Activated T-cell treated with anti-CD3 and anti-CD28 coated beads, Interleukin-2, amount 50 U/mL, for 4 hours (primary cell): ENCODE measurements around the gene DNAJC15. TPM values are rescaled to one million over a fixed set of nuclear protein-coding genes. Genes with fewer than 3 reads are reported as not detected.

Experiments used
- ATAC-seq, 2 donors: fragments of 200-7000 bp; cut with Tn5 transposase; one replicate each; pipeline ENCODE4 v1.10.0; 2021
- DNase-seq: peaks from one replicate; pipeline ENCODE4 v3.0.0-alpha.2; 2020
- H3K27me3 Mint-ChIP-seq: one replicate; pipeline ENCODE4 v1.8.0; 2021; ENCODE audit warnings: low read depth, mixed read lengths
- H3K36me3 Mint-ChIP-seq: one replicate; pipeline ENCODE4 v1.8.0; 2022; ENCODE audit warnings: mixed read lengths; ENCODE audit not compliant: insufficient read depth
- H3K4me1 Mint-ChIP-seq: one replicate; pipeline ENCODE4 v1.8.0; 2021; ENCODE audit warnings: low read depth, mixed read lengths
- H3K4me3 Mint-ChIP-seq: one replicate; pipeline ENCODE4 v1.8.0; 2021; ENCODE audit warnings: mild to moderate bottlenecking, moderate library complexity, mixed read lengths
- H3K9me3 Mint-ChIP-seq: one replicate; pipeline ENCODE4 v1.8.0; 2021; ENCODE audit warnings: mixed read lengths
- total RNA-seq, 3 donors: library from RNA; stranded (reverse); gene quantifications; one replicate each; pipeline ENCODE4 v1.2.1, GENCODE V29; 2021

Gene DNAJC15
- total RNA-seq, 3 donors from 2014 or later, result 5.7 to 16.0 (median 14.2) TPM

DNA sequence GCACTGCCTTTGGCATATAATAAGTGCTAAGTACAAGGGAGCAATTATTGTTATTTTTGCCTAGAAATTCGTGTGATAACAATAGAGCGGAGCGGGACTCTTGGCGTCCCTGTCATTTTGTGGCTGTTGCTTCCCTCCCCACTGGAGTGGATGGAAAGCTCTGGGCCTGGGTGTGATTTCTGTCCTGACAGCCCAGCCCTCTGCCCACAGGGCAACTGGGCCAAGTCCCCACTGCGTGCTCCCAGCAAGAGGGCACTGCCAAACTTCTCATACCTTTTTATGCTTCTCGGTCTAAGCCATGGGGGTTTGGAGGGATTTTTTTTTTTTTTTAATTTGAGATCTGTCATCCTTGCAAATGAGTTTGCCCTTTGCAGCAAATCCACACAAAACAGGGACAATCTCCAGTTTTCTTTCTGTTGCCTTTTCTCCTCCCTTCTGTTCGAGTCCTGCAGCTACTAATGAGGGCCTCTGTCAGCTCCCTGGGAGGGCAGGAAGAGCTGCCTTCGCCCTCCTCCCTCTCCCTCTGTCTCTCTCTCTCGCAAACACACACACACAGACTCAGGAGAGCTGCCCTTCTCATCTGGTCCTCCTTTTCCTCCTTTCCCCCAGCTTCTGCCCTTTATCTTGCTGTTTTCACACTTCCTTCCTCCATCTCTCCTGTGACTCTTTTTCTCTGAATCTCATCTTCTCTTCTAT lies 103.9 kb downstream of the DNAJC15 start:
- no peak for DNase-seq
- Mint-ChIP-seq H3K4me1 (peaks cover 12% of the 10 kb centered on the region), H3K9me3 (no peaks in the 10 kb centered on the region), H3K27me3 (no peaks in the 10 kb centered on the region), H3K4me3 (no peak overlapping the region), H3K36me3 (no peaks in the 10 kb centered on the region)
- ATAC-seq, result peak in 1 of 2 donors; percentile 14

DNA sequence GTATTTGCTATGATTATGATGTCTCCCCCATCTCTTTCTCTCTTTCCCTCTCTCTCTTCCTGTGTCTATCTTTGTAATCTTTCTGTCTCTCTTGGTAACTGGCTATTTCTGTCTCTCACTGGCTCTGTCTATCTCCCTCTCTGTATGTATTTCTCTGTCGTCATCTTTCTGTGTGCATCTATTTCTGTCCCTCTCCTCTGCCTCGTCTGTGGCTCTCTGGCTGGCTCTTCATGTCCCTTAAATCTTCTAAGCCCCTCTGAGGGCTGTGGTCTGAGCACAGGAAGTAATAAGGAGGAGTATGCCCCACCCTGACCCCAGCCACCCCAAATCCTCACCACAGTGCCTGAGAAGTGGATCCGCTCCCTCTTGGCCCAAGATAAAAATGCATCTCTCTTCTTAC lies 104.4 kb downstream of the DNAJC15 start:
- no peak overlapping the region for H3K4me3 Mint-ChIP-seq
- H3K27me3 Mint-ChIP-seq, result no peaks in the 10 kb centered on the region
- no peaks in the 10 kb centered on the region for H3K9me3 Mint-ChIP-seq

DNA sequence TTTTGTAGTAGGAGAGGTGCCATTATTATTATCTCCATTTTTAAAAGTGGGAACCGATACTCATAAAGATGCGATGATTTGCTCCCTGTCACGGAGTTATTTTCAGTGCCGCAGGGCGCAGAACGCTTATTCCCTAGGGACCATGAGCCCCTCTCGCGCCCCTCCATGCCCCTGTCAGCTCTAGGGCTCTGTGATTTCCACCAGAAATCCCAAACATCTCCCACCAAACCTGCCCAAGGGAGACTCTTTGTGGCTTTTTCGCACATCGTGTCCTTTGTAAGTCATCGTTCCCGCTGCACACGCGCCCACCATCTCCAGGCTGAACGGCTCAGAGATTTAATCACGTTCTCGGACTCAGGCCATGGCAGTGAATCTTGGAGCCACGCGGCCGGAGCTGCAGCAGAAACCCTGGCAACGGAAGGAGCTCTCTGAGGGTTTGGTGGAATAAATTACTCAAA lies 105.1 kb downstream of the DNAJC15 start:
- Mint-ChIP-seq H3K4me1 (peaks cover 12% of the 10 kb centered on the region), H3K36me3 (no peaks in the 10 kb centered on the region), H3K9me3 (no peaks in the 10 kb centered on the region), H3K27me3 (no peaks in the 10 kb centered on the region), H3K4me3 (no peak overlapping the region)
- DNase-seq (no peak), ATAC-seq (no peak)

More for the DNA sequence above, 104.4 kb downstream of the DNAJC15 start:
- ATAC-seq (no peak), DNase-seq (no peak)
- Mint-ChIP-seq H3K36me3 (no peaks in the 10 kb centered on the region), H3K4me1 (peaks cover 12% of the 10 kb centered on the region)

DNA sequence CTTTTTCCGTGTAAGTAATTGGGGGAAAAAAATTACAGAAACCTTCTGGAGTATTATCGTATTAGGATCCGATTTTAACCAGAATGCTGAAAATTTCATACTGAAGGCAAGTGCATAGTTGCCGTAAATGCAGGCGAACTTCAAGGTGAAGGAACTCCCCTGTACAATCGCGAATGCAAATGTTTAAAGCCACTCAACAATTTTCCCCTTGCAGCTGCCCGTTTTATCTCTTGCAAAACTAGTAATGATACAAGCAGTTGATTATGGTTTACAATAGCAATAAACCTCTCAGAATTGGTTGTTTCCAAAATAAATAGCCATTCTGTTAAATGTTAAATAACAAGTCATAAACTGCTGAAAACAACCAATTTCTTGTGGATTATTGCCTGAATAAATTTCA lies 105.7 kb downstream of the DNAJC15 start:
- Mint-ChIP-seq H3K4me3 (no peak overlapping the region), H3K9me3 (no peaks in the 10 kb centered on the region), H3K27me3 (no peaks in the 10 kb centered on the region), H3K36me3 (no peaks in the 10 kb centered on the region), H3K4me1 (peaks cover 12% of the 10 kb centered on the region)
- ATAC-seq (no peak), DNase-seq (no peak)

DNA sequence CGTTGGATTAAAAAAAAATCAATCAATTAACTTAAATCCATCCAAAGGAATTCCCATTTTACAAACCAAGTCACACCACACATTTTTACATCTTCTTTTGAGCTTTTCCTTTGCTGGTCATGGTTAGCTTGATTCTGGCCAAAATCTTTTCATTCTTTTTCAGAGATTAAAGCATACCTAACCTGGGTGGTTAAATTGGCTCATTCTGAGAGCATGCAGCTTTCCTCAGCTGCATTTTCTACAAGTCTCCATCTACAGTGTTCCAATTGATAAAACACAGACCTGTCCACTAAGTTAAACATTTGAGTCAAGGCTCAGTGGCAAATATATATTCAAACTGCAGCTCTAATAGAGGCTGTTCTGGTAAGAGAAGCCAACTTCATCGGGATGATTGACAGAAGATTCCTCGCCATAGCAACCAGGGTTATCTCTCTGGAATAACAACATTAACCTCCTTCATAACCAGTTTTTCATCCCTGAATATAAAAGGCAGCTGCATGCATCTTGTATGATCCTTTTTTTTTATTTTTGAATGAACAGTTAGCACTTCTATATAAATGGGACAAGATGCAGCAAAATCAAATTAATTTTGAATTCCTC lies 106.2 kb downstream of the DNAJC15 start:
- H3K4me1 Mint-ChIP-seq, result peaks cover 12% of the 10 kb centered on the region
- no peaks in the 10 kb centered on the region for H3K27me3 Mint-ChIP-seq
- no peak overlapping the region for H3K4me3 Mint-ChIP-seq
- no peaks in the 10 kb centered on the region for H3K36me3 Mint-ChIP-seq
- DNase-seq, result no peak
- ATAC-seq, result no peak
- H3K9me3 Mint-ChIP-seq, result no peaks in the 10 kb centered on the region

DNA sequence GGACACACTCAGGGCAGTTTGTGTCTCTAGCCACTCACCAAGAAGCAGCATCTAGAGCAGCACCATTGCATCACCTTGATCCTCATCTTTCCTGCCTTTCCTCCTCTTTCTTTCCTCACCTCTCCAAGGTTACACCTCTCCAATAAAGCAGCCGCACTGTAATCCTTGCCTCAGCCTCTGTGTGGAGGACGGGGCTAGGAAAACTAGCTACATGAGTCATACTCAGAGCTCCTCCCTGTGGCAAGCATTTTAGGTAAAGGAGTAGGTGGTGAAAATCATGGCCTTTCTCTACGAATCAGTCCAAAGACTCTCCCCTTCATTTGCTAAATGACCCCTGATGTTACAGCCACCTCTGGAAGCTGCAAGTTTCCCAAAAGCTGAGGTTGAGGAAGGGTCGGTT lies 108.9 kb downstream of the DNAJC15 start:
- no peak for ATAC-seq
- no peak for DNase-seq
- Mint-ChIP-seq H3K4me1 (peaks cover 12% of the 10 kb centered on the region), H3K27me3 (peaks cover 5% of the 10 kb centered on the region), H3K4me3 (no peak overlapping the region), H3K36me3 (no peaks in the 10 kb centered on the region), H3K9me3 (no peaks in the 10 kb centered on the region)

DNA sequence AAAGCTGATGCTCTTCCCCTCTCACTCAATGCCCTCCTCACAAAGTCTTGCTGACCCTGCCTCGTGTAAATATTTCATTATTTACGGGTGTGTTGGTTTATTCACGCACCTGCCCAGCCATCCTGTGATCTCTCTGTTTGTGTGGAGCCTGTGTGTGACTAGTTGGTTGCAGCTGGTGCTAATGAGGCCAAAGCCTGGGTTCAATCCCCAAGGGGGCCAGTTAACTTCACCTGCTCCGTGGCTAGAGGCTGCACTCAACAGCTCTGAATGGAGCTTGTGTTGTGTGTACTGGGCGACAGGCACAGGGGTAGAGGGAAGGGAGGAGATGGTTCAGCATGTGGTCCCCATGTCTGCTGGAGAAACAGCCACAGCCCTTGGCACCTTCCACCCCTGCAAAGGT lies 109.5 kb downstream of the DNAJC15 start:
- H3K9me3 Mint-ChIP-seq, result no peaks in the 10 kb centered on the region
- ATAC-seq, result no peak
- no peak overlapping the region for H3K4me3 Mint-ChIP-seq
- peaks cover 5% of the 10 kb centered on the region for H3K27me3 Mint-ChIP-seq
- H3K36me3 Mint-ChIP-seq, result no peaks in the 10 kb centered on the region
- DNase-seq, result no peak
- H3K4me1 Mint-ChIP-seq, result peaks cover 6% of the 10 kb centered on the region

DNA sequence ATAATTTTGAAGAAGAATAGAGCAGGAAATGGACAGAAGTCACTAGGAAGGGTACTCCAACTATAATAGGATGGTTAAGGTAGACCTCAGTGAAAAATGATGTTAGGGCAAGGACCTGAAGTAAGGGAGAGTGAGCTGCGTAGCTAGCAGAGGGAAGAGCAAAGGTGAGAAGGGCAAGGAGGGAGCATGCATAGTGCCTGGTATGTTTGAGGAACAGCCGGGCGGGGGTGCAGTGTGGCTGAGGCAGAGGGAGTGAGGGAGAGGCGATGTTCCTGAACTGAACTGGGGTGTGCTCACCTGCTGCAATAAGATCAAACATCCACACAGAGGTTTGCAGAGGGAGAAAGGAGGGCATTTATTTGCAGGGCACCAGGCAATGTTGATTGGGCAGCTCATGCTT lies 110.4 kb downstream of the DNAJC15 start:
- DNase-seq, result no peak
- Mint-ChIP-seq H3K4me3 (no peak overlapping the region), H3K4me1 (no peaks in the 10 kb centered on the region), H3K9me3 (no peaks in the 10 kb centered on the region), H3K36me3 (no peaks in the 10 kb centered on the region), H3K27me3 (peaks cover 7% of the 10 kb centered on the region)
- ATAC-seq, result no peak

DNA sequence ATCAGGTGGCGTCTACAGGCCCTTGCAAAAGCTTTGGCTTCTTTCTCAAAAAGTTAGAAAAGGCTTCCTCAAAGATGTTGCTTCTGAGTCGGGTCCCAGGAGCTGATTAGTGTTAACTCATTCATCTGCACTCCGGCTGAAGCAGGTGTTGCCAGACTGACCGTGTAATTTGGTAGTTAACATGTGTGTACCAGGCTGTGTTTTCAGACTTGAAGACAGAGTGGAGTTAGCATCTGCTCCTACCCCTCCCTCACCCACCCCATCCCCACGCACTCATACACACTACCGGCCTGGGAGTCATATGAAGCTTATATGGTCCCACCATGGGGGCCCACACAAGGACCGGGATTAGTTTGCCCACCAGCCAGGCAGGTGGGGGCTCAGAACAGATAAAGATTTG lies 111.5 kb downstream of the DNAJC15 start:
- no peaks in the 10 kb centered on the region for H3K9me3 Mint-ChIP-seq
- H3K4me3 Mint-ChIP-seq, result no peak overlapping the region

DNA sequence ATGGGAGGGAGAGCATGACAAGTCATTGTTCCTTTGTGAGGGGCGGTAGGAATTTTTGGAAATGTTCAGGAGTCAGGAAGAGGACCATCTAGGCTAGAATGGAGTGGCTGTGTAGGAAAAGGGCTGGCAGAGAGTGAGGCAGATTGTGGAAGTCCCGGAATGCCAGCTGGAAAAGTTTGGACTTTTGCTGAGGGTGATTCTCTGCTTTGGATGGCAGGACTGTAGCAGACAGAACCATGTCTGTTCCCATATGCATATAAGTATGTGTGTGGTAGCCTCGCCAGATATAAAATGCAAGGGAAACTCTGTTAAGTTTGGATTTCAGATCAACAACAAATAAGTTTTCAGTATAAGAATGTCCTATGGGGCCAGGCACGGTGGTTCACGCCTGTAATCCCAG lies 112.1 kb downstream of the DNAJC15 start:
- Mint-ChIP-seq H3K4me3 (no peak overlapping the region), H3K9me3 (no peaks in the 10 kb centered on the region), H3K36me3 (no peaks in the 10 kb centered on the region), H3K4me1 (no peaks in the 10 kb centered on the region), H3K27me3 (peaks cover 7% of the 10 kb centered on the region)
- DNase-seq (no peak), ATAC-seq (no peak)

More for the DNA sequence above, 111.5 kb downstream of the DNAJC15 start:
- DNase-seq (no peak), ATAC-seq (no peak)
- peaks cover 7% of the 10 kb centered on the region for H3K27me3 Mint-ChIP-seq
- no peaks in the 10 kb centered on the region for H3K36me3 Mint-ChIP-seq
- H3K4me1 Mint-ChIP-seq, result no peaks in the 10 kb centered on the region

DNA sequence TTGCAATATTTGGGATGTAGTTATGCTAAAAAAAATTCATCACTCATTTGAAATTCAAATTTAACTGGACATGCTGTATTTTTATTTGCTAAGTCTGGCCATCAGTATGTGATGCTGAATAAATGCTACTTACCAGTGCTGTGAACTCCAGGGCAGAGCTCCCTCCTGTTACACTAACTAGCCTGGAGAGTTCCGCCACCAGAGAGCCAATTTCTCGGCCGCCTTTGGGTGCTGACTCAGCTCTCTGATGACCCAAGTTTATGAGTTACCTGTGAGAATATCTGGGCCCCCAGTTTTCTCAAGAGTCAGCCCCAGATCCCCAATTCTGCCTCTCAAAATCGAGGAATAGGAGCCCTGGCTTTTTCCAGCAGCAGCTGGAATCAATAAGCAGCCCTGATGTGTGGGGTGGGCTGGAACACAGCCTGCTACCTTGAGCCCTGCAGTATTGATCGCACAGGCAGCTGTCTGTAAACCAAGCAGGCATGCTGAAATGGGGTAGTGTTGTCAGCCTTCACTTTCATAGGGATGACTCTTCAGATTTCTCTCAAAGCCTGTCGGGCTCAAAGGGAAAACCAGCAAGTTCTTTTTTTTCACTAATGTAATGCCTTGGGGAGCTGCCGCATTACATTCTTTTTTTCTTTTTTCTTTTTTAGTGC lies 113.7 kb downstream of the DNAJC15 start:
- Mint-ChIP-seq H3K9me3 (no peaks in the 10 kb centered on the region), H3K36me3 (no peaks in the 10 kb centered on the region), H3K4me1 (no peaks in the 10 kb centered on the region), H3K4me3 (no peak overlapping the region), H3K27me3 (peaks cover 7% of the 10 kb centered on the region)
- ATAC-seq (no peak), DNase-seq (no peak)

DNA sequence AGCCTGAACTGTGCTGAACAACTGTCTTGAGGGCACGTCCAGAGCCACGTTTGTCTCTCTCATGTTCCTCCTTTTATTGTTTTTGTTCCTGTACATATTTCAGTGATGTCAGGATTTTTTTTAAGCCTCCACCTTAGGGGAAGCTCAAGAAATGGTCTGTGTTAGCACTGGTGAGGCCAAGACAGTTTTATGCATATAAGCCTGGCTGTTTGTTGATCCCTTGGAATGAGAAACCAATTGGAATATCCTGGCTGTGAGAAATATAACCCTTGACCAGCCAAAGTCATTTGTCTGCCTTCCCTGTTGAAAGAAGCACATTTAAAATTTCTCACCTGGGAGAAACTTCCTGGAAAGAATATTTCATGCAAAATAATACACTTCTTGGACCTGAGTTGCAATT lies 115.8 kb downstream of the DNAJC15 start:
- peaks cover 9% of the 10 kb centered on the region for H3K27me3 Mint-ChIP-seq
- ATAC-seq, result no peak

DNA sequence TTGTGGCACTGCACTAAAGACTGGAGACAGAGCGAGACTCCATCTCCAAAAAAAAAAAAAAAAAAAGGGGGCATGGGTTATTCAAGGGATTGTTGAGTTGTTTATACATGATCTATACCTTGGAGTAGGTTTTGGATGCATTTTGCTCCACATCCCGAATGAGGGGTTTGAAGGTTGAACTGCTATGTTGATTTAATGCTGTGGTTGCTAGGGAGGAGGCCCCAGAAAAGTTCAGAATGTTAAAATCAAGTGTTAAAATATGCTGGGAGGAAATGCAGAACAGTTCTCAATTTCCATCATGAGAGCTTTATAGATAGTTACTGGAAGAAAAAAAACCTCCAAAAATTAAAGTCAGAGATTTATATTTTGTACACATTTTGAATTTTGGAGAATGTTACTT lies 116.5 kb downstream of the DNAJC15 start:
- ATAC-seq (no peak), DNase-seq (no peak)
- Mint-ChIP-seq H3K36me3 (no peaks in the 10 kb centered on the region), H3K27me3 (peaks cover 9% of the 10 kb centered on the region), H3K4me1 (no peaks in the 10 kb centered on the region), H3K9me3 (no peaks in the 10 kb centered on the region), H3K4me3 (no peak overlapping the region)

More for the DNA sequence above, 115.8 kb downstream of the DNAJC15 start:
- DNase-seq, result no peak
- Mint-ChIP-seq H3K36me3 (no peaks in the 10 kb centered on the region), H3K4me1 (no peaks in the 10 kb centered on the region), H3K4me3 (no peak overlapping the region), H3K9me3 (no peaks in the 10 kb centered on the region)

DNA sequence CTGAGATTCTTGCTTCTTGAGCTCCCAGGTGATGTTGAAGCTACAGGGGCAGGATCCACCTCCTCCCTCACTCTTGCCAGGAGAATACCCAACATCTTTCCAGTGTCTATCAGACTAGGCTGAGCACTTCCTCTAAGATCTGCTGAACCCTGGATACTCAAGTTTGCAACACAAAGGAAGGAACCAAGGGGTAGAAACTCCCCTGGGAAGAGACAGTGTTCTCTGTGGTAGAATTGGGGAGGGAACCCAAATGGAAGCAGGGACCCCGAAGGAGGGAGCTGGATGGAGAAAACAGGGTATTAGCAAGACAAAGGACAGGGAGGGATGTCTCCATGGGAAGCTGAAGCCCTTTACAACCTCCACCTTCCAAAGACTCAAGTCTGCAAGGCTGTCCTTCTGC lies 117.6 kb downstream of the DNAJC15 start:
- H3K4me1 Mint-ChIP-seq, result no peaks in the 10 kb centered on the region
- no peaks in the 10 kb centered on the region for H3K36me3 Mint-ChIP-seq
- H3K4me3 Mint-ChIP-seq, result no peak overlapping the region
- DNase-seq (no peak), ATAC-seq (no peak)
- H3K27me3 Mint-ChIP-seq, result peaks cover 6% of the 10 kb centered on the region
- H3K9me3 Mint-ChIP-seq, result no peaks in the 10 kb centered on the region

DNA sequence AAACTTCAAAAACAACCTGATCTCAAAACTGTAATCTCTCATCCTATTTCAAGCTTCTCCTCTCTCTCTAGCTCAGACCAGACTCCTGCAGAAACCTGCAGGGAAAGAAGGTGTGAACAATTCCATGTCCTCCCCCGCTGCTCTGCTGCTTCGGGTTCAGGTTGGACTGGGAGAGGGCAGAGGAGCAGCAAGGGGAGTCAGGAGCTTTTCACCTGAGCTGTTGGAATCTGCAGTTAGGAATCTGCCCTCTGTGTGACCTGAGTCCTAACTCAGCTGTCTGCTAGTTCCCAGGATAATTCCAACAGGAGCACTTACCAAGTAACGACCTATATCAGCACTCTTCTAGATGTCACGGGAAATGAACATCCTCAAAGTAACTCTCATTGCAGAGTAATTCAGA lies 118.3 kb downstream of the DNAJC15 start:
- no peak for DNase-seq
- no peaks in the 10 kb centered on the region for H3K36me3 Mint-ChIP-seq
- H3K4me1 Mint-ChIP-seq, result no peaks in the 10 kb centered on the region
- no peak for ATAC-seq
- no peaks in the 10 kb centered on the region for H3K9me3 Mint-ChIP-seq
- no peak overlapping the region for H3K4me3 Mint-ChIP-seq
- peaks cover 12% of the 10 kb centered on the region for H3K27me3 Mint-ChIP-seq
